Cerebellar cortex (tissue), 1 donor: Measurements from ENCODE around the gene AKAP13.

ENCODE experiments used
- DNase-seq: peaks from one replicate; pipeline ENCODE4 v3.0.0-alpha.2; 2015; ENCODE audit warnings: low spot score

The AKAP13 gene

DNA sequence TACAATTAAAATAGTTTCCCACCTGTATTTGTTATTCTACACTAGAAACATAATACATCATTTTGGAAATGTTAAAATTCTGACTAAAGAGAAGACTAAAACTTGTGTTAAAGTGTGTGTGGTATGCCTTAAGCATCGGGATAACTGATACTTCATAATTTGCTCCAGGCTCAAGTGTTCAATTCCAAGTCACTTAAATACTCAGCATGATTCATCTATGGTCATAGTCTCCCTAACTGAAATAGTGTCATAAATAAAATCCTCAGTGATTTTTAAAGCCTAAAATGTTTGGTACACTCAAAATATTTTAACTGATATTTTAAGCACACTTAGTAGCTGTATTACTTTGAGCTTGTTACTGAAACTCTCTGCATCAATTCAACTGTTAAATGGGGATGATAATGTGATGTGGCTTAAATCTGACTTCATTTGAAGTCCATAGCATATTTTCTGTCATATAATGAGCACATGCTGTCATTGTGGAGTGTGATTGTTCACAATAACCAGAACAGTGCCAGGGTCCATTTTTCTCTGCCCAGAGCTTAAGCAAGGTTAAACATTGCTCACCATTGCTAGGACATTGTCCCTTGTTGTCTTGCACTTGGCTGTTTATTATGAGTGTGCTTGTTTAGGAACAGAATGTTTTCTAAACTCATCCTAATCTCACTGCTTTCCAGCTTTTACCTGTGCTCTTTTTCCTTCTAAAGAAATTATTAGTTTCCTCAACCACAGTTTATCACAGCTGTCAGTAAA is 292.1 kb downstream of the AKAP13 start:
- no peak for DNase-seq

- DNase-seq: no peak
These were observed 292.9 kb downstream of the AKAP13 start for GRCh38 chr15:85673326-85673725.

GRCh38 chr15:85676342-85677098 is 296.1 kb downstream of the AKAP13 start:
- DNase-seq: no peak

- no peak for DNase-seq
These were observed 298.8 kb downstream of the AKAP13 start for GRCh38 chr15:85679231-85679630.

- DNase-seq: no peak
These were observed 301.0 kb downstream of the AKAP13 start for GRCh38 chr15:85681386-85681785.

GRCh38 chr15:85684174-85684710 is 303.8 kb downstream of the AKAP13 start:
- DNase-seq: no peak

DNA sequence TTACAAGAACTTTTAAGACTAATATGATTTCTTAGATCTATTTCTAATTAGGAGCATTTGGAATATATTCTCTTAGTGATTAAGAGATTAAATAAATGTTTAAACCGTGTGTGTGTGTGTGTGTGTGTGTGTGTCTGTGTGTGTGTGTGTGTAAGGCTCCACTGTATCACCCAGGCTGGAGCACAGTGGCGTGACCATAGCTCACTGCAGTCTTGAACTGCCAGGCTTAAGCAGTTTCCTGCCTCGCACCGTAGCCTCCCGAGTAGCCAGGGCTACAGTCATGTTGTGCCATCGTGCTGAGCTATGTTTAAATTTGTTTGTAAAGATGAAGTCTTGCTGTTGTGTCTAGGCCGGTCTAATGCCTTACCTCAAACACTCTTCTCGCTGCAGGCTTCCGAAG is 305.0 kb downstream of the AKAP13 start:
- DNase-seq: no peak

GRCh38 chr15:85687329-85687728 is 306.9 kb downstream of the AKAP13 start:
- DNase-seq: no peak

GRCh38 chr15:85688711-85689110 is 308.3 kb downstream of the AKAP13 start:
- no peak for DNase-seq

DNA sequence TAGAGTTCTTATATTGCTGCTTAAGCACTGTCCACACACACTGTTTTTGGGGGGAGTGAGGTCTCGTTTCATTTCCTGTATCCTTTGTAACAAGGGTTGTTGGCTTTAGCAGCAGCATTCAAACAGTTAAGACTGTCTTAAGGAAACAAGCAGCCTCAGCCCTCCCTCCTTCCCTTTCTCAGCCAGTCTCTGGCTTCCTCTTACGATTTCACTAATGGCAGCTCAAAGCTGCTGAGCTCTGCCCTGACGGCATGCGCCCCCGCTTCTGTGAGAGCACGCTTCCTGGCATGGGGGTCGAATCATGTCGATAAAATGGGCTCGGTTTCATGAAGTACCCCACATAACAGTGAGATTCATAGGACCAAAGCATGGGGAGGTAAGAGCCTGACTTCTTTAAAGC is 309.3 kb downstream of the AKAP13 start:
- no peak for DNase-seq

GRCh38 chr15:85690561-85691231 is 310.3 kb downstream of the AKAP13 start:
- no peak for DNase-seq

DNA sequence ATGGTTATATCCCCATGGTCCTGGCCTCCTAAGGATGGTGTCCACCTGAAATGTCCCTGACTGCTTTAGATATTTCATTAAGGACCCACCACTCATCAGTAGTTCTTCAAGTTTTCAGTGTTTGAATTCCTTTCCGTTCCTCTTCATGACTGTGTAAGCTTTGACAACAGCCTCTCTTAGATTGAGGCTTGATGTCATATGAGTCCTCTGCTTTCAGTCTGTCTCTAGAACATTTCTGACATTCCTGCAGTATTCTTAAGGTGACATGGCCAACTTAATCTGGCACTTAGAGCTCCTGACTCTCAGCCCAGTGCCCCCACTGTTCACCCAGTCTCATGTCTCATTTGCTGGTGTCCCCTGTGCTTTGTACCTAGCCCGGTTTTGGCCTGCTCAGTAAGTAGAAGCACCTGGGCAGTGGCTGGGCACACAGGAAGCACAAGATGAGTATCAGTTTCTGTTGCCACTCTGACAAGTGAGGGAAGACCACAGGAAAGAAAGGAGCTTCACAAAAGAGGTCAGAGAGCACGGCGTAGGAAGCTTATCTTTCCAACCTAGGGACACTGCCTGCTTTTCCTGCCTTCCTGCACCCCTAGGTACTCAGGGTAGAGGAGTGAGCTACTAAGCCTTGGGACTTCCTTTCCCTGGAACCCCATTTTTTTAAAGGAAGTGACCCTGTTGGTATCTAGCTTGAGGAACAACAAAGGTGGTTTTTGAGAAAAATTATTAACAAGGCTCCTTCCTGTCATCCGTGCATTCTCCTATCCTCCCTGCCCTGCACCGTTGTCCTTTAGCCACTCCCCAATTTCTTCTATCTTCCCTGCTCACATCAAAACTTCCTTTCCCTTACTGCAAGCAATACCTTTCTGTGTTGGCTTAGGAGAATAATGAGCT is 311.2 kb downstream of the AKAP13 start:
- DNase-seq: no peak

GRCh38 chr15:85692321-85692720 is 311.9 kb downstream of the AKAP13 start:
- no peak for DNase-seq

DNA sequence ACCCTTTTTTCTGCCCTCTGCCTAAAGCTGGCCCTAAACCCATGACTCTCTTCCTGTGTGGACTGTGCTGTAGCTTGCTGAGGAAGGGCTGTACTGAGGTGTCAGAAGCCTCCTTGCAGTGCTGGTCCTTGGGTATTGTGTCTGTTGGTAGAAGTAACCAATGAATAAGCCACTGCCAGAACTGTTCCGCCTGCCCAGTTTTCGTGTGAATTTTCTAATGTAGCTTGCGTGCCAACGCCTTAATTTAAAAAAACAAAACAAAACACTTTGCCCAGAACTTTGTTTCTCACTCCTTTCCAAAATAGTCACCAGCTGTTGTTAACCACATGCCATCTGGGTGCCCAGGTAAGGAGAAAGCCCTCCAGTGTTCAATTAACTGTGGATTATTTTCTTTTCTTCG is 312.5 kb downstream of the AKAP13 start:
- DNase-seq: no peak

- no peak for DNase-seq
These were observed 312.9 kb downstream of the AKAP13 start for GRCh38 chr15:85693277-85693676.

DNA sequence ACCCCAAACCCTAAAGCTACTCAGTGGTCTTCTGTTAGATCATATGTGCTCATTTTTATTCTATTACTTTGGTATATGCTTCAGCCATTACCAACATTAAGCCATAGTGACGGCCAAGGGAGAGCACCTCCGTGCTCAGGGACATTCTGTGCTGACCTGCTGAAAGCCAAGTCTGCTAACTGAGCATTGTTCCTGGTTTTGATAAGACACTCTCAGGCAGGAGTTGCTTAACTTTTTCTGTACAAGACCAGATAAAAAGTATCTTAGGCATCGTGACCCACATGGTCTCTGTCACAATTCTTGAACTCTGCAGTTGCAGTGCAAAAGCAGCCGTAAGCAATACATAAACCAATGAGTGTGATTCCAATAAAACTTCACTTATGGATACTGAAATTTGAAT is 313.7 kb downstream of the AKAP13 start:
- no peak for DNase-seq

DNA sequence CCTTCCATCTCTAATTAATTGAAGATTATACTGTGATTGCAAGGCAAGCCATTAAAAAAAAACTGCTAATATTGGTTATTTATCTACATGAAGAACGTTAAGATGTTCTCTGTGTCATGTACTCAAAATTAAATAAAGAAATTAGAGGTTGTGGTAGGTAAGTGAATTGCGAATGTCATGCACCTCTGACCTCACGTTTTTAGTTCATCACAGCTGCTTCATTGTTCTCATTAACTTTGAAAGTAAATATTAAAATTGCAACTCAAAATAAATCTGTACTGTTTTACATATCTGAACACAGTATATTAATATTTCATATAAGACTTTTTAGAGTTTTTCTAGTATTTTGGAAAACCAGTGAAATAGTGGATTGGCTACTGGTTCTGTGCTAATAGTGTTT is 320.4 kb downstream of the AKAP13 start:
- no peak for DNase-seq

GRCh38 chr15:85702321-85703101 is 322.1 kb downstream of the AKAP13 start:
- no peak for DNase-seq

DNA sequence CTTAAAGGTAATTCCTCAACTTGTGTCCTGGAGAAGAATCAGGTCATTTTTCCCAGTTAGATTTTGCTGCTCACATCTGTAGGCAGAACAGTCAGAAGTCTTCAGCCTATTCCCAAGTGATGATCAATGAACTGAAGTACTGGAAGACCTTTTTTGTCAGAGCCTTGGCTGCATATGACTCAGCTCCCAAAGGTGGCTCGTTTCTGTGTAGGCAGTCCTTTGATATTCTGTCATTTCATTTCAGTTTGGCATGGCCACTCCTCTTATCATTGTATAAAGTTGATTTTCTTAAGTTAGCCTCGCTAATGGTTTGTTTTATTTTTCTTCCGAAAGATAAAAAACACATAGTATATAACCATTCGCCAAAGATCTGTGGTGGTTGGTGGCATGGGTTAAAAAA is 323.7 kb downstream of the AKAP13 start:
- no peak for DNase-seq

- no peak for DNase-seq
These were observed 324.5 kb downstream of the AKAP13 start for GRCh38 chr15:85704720-85705429.
